NB4 (cell line): ENCODE measurements around the gene PPP1R37.

ENCODE experiments used
- MAX ChIP-seq: IDR thresholded peaks from 2 replicates; pipeline ENCODE4 v1.6.1; 2011; ENCODE audit warnings: low read depth, low read length
- POLR2A ChIP-seq: IDR thresholded peaks from 2 replicates; pipeline ENCODE4 v1.6.1; 2011; ENCODE audit warnings: mild to moderate bottlenecking; ENCODE audit not compliant: insufficient read length; ENCODE audit errors: extremely low read depth

GRCh38 chr19:45136507-45137178 is 43.7 kb downstream of the PPP1R37 start:
- TF ChIP-seq POLR2A = no peak
- TF ChIP-seq MAX = no peak
